Endometrial microvascular endothelial cells (primary cell): ENCODE results near the gene CYP2A7. TPM values are rescaled to one million over a fixed set of nuclear protein-coding genes. Genes with fewer than 3 reads are reported as not detected.
"Not testable (repeated sequence)": the region's sequence is repeated elsewhere in the genome, so short reads cannot be mapped to it uniquely, and the experiment has no call there.

Experiments
- in situ Hi-C: cut with HindIII; loops from 2 replicates; pipeline ENCODE4 v1.10.0; 2017; ENCODE audit warnings: low sequenced_read_pairs, low pct_unique_long_range_greater_than_20kb; ENCODE audit errors: inconsistent ontology term
- total RNA-seq: library from RNA; depleted of rRNA; stranded (reverse); fragments of >200 nt; gene quantifications from one replicate; pipeline ENCODE4 v1.2.3, GENCODE V29; 2015; ENCODE audit errors: inconsistent ontology term

CYP2A7 gene
- total RNA-seq, result not detected

GRCh38 chr19:40882062-40882461 lies at the start of gene CYP2A7:
Gene CYP2A7 (minus strand): TSS chr19:40882231. CDS start chr19:40882210, 21 bp downstream.
- in situ Hi-C loops, result not testable (repeated sequence)

GRCh38 chr19:40930799-40931198 lies 48.8 kb upstream of the CYP2A7 start:
- in situ Hi-C loops, result not testable (repeated sequence)

- in situ Hi-C loops, result not testable (repeated sequence)
These were observed 47.9 kb upstream of the CYP2A7 start for GRCh38 chr19:40929942-40930341.

- in situ Hi-C loops, result no loop called here
These were observed 46.8 kb upstream of the CYP2A7 start for GRCh38 chr19:40928850-40929249.

GRCh38 chr19:40927567-40927966 lies 45.5 kb upstream of the CYP2A7 start:
- in situ Hi-C loops, result no loop called here

- in situ Hi-C loops, result not testable (repeated sequence)
These were observed 44.2 kb upstream of the CYP2A7 start for GRCh38 chr19:40926276-40926675.

GRCh38 chr19:40923934-40924391 lies 41.9 kb upstream of the CYP2A7 start:
- in situ Hi-C loops, result no loop called here

- in situ Hi-C loops, result not testable (repeated sequence)
These were observed 40.5 kb upstream of the CYP2A7 start for GRCh38 chr19:40922237-40923160.

- in situ Hi-C loops, result no loop called here
These were observed 39.2 kb upstream of the CYP2A7 start for GRCh38 chr19:40921005-40921897.

GRCh38 chr19:40920300-40921004 lies 38.4 kb upstream of the CYP2A7 start:
- in situ Hi-C loops, result no loop called here

- in situ Hi-C loops, result not testable (repeated sequence)
These were observed 37.7 kb upstream of the CYP2A7 start for GRCh38 chr19:40919530-40920299.

- in situ Hi-C loops, result not testable (repeated sequence)
These were observed 36.3 kb upstream of the CYP2A7 start for GRCh38 chr19:40918303-40918702.

GRCh38 chr19:40908976-40909375 lies 26.9 kb upstream of the CYP2A7 start:
- in situ Hi-C loops, result no loop called here

- in situ Hi-C loops, result no loop called here
These were observed 26.1 kb upstream of the CYP2A7 start for GRCh38 chr19:40907968-40908735.

GRCh38 chr19:40906512-40906911 lies 24.5 kb upstream of the CYP2A7 start:
- in situ Hi-C loops, result no loop called here

- in situ Hi-C loops, result not testable (repeated sequence)
These were observed 22.7 kb upstream of the CYP2A7 start for GRCh38 chr19:40904673-40905156.

GRCh38 chr19:40901975-40902750 lies 20.1 kb upstream of the CYP2A7 start:
- in situ Hi-C loops, result not testable (repeated sequence)
